Psoas muscle (tissue), 8 donors: ENCODE measurements around the gene KAZN. TPM values are rescaled to one million over a fixed set of nuclear protein-coding genes. Genes with fewer than 3 reads are reported as not detected.
A peak's percentile ranks its signal among the peaks of the same experiment; 100 is the strongest.

Source experiments
- ATAC-seq, 4 donors: fragments of 200-7000 bp; cut with Tn5 transposase; one replicate each; pipeline ENCODE4 v1.9.1; 2020; ENCODE audit warnings: moderate library complexity in 3 of 4, mild to moderate bottlenecking in 2 of 4
- DNase-seq, 2 donors: peaks; one replicate each; pipeline ENCODE4 v3.0.0-alpha.2; 2020
- H3K27ac ChIP-seq: fragments of 200-600 bp; one replicate; pipeline ENCODE4 v1.8.0; 2022
- H3K27me3 ChIP-seq, 3 donors: fragments of 200-600 bp in 1 of 3; one replicate each; pipeline versions ENCODE4 v1.6.1 to v1.8.0; 2013 to 2022; ENCODE audit warnings: low read length in 2 of 3, mild to moderate bottlenecking in 2 of 3, moderate library complexity in 1 of 3; ENCODE audit not compliant: insufficient read depth in 3 of 3
- H3K36me3 ChIP-seq, 2 donors: fragments of 200-600 bp in 1 of 2; one replicate each; pipeline versions ENCODE4 v1.6.1 to v1.8.0; 2013 to 2022; ENCODE audit warnings: low read depth in 1 of 2, mild to moderate bottlenecking in 1 of 2, moderate library complexity in 1 of 2; ENCODE audit not compliant: insufficient read depth in 1 of 2
- H3K4me1 ChIP-seq: fragments of 200-600 bp; one replicate; pipeline ENCODE4 v1.8.0; 2022
- H3K4me3 ChIP-seq: fragments of 200-600 bp; one replicate; pipeline ENCODE4 v1.8.0; 2022; ENCODE audit warnings: mild to moderate bottlenecking
- H3K9me3 ChIP-seq: fragments of 200-600 bp; one replicate; pipeline ENCODE4 v1.8.0; 2022
- WGBS, 3 donors: extraction: QIAGEN DNeasy Blood & Tissue Kit; methylation state at CpG; one replicate each; pipeline versions ENCODE4 v1.1.6 to v1.1.7; 2013; 5-methylcytosine and 5-hydroxymethylcytosine counted together
- intact Hi-C, 2 donors: fragments of 100-400 bp; cut with DNase I; formaldehyde crosslinking; loops; one replicate each; pipeline versions ENCODE4 v1.11.0 to v1.14.2; 2022
- polyA plus RNA-seq, 3 donors: library from polyadenylated mRNA; stranded (reverse); fragments of 200-250 nt; gene quantifications; one replicate each; pipeline ENCODE4 v1.2.3, GENCODE V29; 2013
- total RNA-seq, 4 donors: library from RNA; stranded (reverse); fragmentation: NEBNext Ultra II Directional in 2 of 4; extraction: Animal tissue kit (Norgen Biotek cat#: 25700) in 2 of 4; gene quantifications; one replicate each; pipeline versions ENCODE4 v1.2.1 to v1.2.4, GENCODE V29; 2021 to 2023
- TF ChIP-seq, protein P1 (sequence below): fragments of 200-600 bp; IDR thresholded peaks from one replicate; pipeline ENCODE4 v1.8.0; 2022; ENCODE audit warnings: antibody characterized with exemption
- donor health status: healthy with polysubstance abuse.
- donor health status: DM: no; HTN: no; CAD: no; lungs with moderate emphysema.
- donor health status: Bipolar disorder and iron deficiency.
- donor health status: healthy.
- donor health status: DM: yes; HTN: yes; CAD: no.
- donor health status: DM: no; HTN: no; CAD: no.
- donor health status: DM: no; HTN: no; CAD: no.
- donor health status: DM: yes; HTN: yes; CAD: no.

The KAZN gene
- total and polyA plus RNA-seq, 7 donors = 0.23 to 2.3 (median 0.97) TPM

DNA sequence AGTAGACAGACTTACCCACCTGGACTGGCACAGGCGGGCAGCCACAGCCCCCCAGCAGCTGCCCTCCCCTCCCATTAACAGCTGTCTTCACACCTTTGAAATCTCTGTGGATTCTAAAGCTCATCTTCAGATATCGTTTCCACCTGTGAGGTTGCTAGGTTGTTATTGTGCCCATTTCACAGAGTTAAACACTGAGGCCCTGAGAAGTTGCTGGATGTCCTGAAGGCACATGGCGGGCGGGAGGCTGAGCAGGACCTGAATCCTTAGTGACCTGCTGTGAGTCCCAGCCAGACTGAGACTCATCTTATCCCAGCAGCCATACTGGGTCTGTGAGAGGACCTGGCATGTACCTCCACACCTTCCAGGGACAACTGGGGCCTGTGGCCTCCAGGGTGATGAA is 420.3 kb downstream of the KAZN start:
- intact Hi-C loops = no loop called here
- no peak overlapping the region for H3K4me3 ChIP-seq
- TF ChIP-seq, protein P1, sequence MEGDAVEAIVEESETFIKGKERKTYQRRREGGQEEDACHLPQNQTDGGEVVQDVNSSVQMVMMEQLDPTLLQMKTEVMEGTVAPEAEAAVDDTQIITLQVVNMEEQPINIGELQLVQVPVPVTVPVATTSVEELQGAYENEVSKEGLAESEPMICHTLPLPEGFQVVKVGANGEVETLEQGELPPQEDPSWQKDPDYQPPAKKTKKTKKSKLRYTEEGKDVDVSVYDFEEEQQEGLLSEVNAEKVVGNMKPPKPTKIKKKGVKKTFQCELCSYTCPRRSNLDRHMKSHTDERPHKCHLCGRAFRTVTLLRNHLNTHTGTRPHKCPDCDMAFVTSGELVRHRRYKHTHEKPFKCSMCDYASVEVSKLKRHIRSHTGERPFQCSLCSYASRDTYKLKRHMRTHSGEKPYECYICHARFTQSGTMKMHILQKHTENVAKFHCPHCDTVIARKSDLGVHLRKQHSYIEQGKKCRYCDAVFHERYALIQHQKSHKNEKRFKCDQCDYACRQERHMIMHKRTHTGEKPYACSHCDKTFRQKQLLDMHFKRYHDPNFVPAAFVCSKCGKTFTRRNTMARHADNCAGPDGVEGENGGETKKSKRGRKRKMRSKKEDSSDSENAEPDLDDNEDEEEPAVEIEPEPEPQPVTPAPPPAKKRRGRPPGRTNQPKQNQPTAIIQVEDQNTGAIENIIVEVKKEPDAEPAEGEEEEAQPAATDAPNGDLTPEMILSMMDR = no peak
- H3K27me3 ChIP-seq = no peaks in the 10 kb centered on the region
- DNase-seq = no peak
- no peaks in the 10 kb centered on the region for H3K9me3 ChIP-seq
- H3K27ac ChIP-seq = no peak overlapping the region
- no peak for ATAC-seq
- WGBS, 3 donors = 90 to 99% (median 95%) methylated on average over 4 of the region's 4 CpGs
- H3K36me3 ChIP-seq = no peaks in the 10 kb centered on the region
- H3K4me1 ChIP-seq = no peaks in the 10 kb centered on the region

- TF ChIP-seq, protein P1 = no peak
- no peaks in the 10 kb centered on the region for H3K9me3 ChIP-seq
- H3K4me1 ChIP-seq = no peaks in the 10 kb centered on the region
- DNase-seq (peak in 1 of 2 donors; percentile 58), ATAC-seq (no peak)
- H3K4me3 ChIP-seq = no peak overlapping the region
- no peaks in the 10 kb centered on the region for H3K27me3 ChIP-seq
- H3K27ac ChIP-seq = no peak overlapping the region
- intact Hi-C loops = no loop called here
- no peaks in the 10 kb centered on the region for H3K36me3 ChIP-seq
- 64 to 74% (median 66%) methylated on average over 17 to 18 of the region's 18 CpGs for WGBS, 3 donors
These were observed 422.7 kb downstream of the KAZN start for GRCh38 chr1:15020943-15021745.

DNA sequence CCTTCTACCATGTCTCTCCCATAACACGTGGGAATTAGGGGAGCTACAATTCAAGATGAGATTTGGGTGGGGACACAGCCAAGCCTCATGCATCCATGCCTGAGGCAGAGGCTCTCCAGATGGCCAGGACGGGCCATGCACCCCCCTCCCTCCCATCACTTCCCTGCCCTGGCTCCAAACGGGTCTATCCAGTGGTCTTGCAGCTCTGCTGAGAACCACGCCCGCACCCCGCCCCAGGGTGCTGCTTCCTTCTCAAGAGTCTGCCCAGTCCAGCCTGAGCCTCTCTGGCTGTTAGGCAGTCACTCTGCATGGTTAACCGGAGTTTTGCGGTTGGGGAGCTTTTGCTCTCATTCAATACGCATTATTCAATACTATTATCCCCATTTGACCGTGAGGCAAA is 423.6 kb downstream of the KAZN start:
- H3K27me3 ChIP-seq = no peaks in the 10 kb centered on the region
- intact Hi-C loops = no loop called here
- DNase-seq = no peak
- no peaks in the 10 kb centered on the region for H3K36me3 ChIP-seq
- H3K9me3 ChIP-seq = no peaks in the 10 kb centered on the region
- H3K4me3 ChIP-seq = no peak overlapping the region
- H3K4me1 ChIP-seq = no peaks in the 10 kb centered on the region
- H3K27ac ChIP-seq = no peak overlapping the region
- WGBS, 3 donors = 85 to 88% (median 86%) methylated on average over 10 of the region's 10 CpGs
- TF ChIP-seq, protein P1 = no peak
- no peak for ATAC-seq

- H3K4me3 ChIP-seq = no peak overlapping the region
- WGBS, 3 donors = 59 to 75% (median 67%) methylated on average over 5 of the region's 5 CpGs
- intact Hi-C loops = no loop called here
- H3K27ac ChIP-seq = no peak overlapping the region
- H3K9me3 ChIP-seq = no peaks in the 10 kb centered on the region
- DNase-seq (no peak), ATAC-seq (no peak)
- TF ChIP-seq, protein P1 = no peak
- H3K27me3 ChIP-seq = no peaks in the 10 kb centered on the region
- H3K36me3 ChIP-seq = no peaks in the 10 kb centered on the region
- H3K4me1 ChIP-seq = no peaks in the 10 kb centered on the region
These were observed 424.7 kb downstream of the KAZN start for GRCh38 chr1:15023205-15023604.

GRCh38 chr1:15023976-15024375 is 425.5 kb downstream of the KAZN start:
- no peaks in the 10 kb centered on the region for H3K9me3 ChIP-seq
- no peak overlapping the region for H3K27ac ChIP-seq
- no peaks in the 10 kb centered on the region for H3K27me3 ChIP-seq
- intact Hi-C loops = no loop called here
- ATAC-seq = no peak
- DNase-seq = no peak
- no peak overlapping the region for H3K4me3 ChIP-seq
- H3K4me1 ChIP-seq = no peaks in the 10 kb centered on the region
- H3K36me3 ChIP-seq = no peaks in the 10 kb centered on the region
- TF ChIP-seq, protein P1 = no peak
- WGBS, 3 donors = 68 to 73% (median 72%) methylated on average over 8 of the region's 8 CpGs
